DND-41 (cell line): ENCODE measurements around the gene SYTL2.

ENCODE experiments used
- ATAC-seq: fragments of 200-7000 bp; cut with Tn5 transposase; 3 replicates; pipeline ENCODE4 v1.9.1; 2021; ENCODE audit warnings: low read depth; ENCODE audit not compliant: insufficient read depth
- DNase-seq: peaks from one replicate; pipeline ENCODE4 v3.0.0-alpha.2; 2020
- H2AFZ ChIP-seq: 2 replicates; pipeline ENCODE4 v1.6.0; 2012; ENCODE audit warnings: low read depth, low read length
- H3K27ac ChIP-seq: 2 replicates; pipeline ENCODE4 v1.5.1; 2012; ENCODE audit warnings: low read length, inconsistent platforms
- H3K27me3 ChIP-seq: fragments of 200-600 bp; sonication (generic); 2 replicates; pipeline ENCODE4 v1.6.0; 2012; ENCODE audit warnings: low read length, mild to moderate bottlenecking, inconsistent platforms; ENCODE audit not compliant: insufficient read depth, poor library complexity
- H3K36me3 ChIP-seq: 2 replicates; pipeline ENCODE4 v1.5.1; 2012; ENCODE audit warnings: low read length, inconsistent platforms; ENCODE audit not compliant: insufficient read depth
- H3K4me1 ChIP-seq: 2 replicates; pipeline ENCODE4 v1.5.1; 2012; ENCODE audit warnings: mild to moderate bottlenecking, low read length; ENCODE audit not compliant: insufficient read depth
- H3K4me2 ChIP-seq: 2 replicates; pipeline ENCODE4 v1.6.0; 2012; ENCODE audit warnings: mild to moderate bottlenecking, moderate library complexity, low read length, inconsistent platforms; ENCODE audit not compliant: insufficient read depth
- H3K4me3 ChIP-seq, 2 experiments: fragments of 200-600 bp in 1 of 2; shearing (Covaris generic) in 1 of 2; 2 replicates each; pipeline ENCODE4 v1.5.1; 2012 to 2016; ENCODE audit warnings: inconsistent platforms in 2 of 2, low read length in 2 of 2, mild to moderate bottlenecking in 2 of 2, low read depth in 1 of 2, moderate library complexity in 1 of 2
- H3K79me2 ChIP-seq: 2 replicates; pipeline ENCODE4 v1.6.0; 2012; ENCODE audit warnings: low read length, inconsistent platforms; ENCODE audit not compliant: insufficient read depth
- H3K9ac ChIP-seq: 2 replicates; pipeline ENCODE4 v1.6.0; 2012; ENCODE audit warnings: low read depth, mild to moderate bottlenecking, inconsistent platforms, low read length, moderate library complexity
- H3K9me3 ChIP-seq: 2 replicates; pipeline ENCODE4 v1.5.1; 2012; ENCODE audit warnings: low read length, moderate library complexity, mild to moderate bottlenecking, inconsistent platforms; ENCODE audit not compliant: insufficient read depth, severe bottlenecking
- H4K20me1 ChIP-seq: 2 replicates; pipeline ENCODE4 v1.6.0; 2012; ENCODE audit warnings: low read length; ENCODE audit not compliant: insufficient read depth
- CTCF ChIP-seq: IDR thresholded peaks from 2 replicates; pipeline ENCODE4 v1.5.1; 2012; ENCODE audit warnings: borderline replicate concordance, low read length, moderate library complexity, mild to moderate bottlenecking; ENCODE audit not compliant: poor library complexity, severe bottlenecking; ENCODE audit errors: extremely low read depth
- EZH2 ChIP-seq: IDR thresholded peaks from 3 replicates; pipeline ENCODE4 v1.6.1; 2012; ENCODE audit warnings: borderline replicate concordance, low read depth, mild to moderate bottlenecking, moderate library complexity, low read length, inconsistent platforms; ENCODE audit not compliant: severe bottlenecking

SYTL2 gene

GRCh38 chr11:85699957-85700741 lies 110.8 kb downstream of the SYTL2 start:
- no peaks in the 10 kb centered on the region for H4K20me1 ChIP-seq
- H3K4me1 ChIP-seq, result no peaks in the 10 kb centered on the region
- TF ChIP-seq EZH2 (no peak), CTCF (no peak)
- ATAC-seq (no peak), DNase-seq (no peak)
- H3K27ac ChIP-seq, result no peak overlapping the region
- no peaks in the 10 kb centered on the region for H3K79me2 ChIP-seq
- no peaks in the 10 kb centered on the region for H3K36me3 ChIP-seq
- H3K9me3 ChIP-seq, result no peaks in the 10 kb centered on the region
- no peak overlapping the region for H2AFZ ChIP-seq
- peaks cover 30% of the 10 kb centered on the region for H3K27me3 ChIP-seq
- no peak overlapping the region for H3K9ac ChIP-seq
- no peak overlapping the region for H3K4me3 ChIP-seq
- H3K4me2 ChIP-seq, result no peak overlapping the region

GRCh38 chr11:85698195-85698594 lies 112.7 kb downstream of the SYTL2 start:
- Histone ChIP-seq H3K4me3 (no peak overlapping the region), H3K27me3 (peaks cover 29% of the 10 kb centered on the region), H3K9ac (no peak overlapping the region), H3K9me3 (no peaks in the 10 kb centered on the region), H3K4me2 (no peak overlapping the region), H3K79me2 (no peaks in the 10 kb centered on the region), H2AFZ (no peak overlapping the region), H3K27ac (no peak overlapping the region), H3K4me1 (no peaks in the 10 kb centered on the region), H3K36me3 (no peaks in the 10 kb centered on the region), H4K20me1 (no peaks in the 10 kb centered on the region)
- ATAC-seq, result no peak
- no peak for DNase-seq
- TF ChIP-seq CTCF (no peak), EZH2 (no peak)

GRCh38 chr11:85697747-85698146 lies 113.2 kb downstream of the SYTL2 start:
- TF ChIP-seq CTCF (no peak), EZH2 (no peak)
- Histone ChIP-seq H3K36me3 (no peaks in the 10 kb centered on the region), H3K27me3 (peaks cover 33% of the 10 kb centered on the region), H3K4me3 (no peak overlapping the region), H4K20me1 (no peaks in the 10 kb centered on the region), H3K4me1 (no peaks in the 10 kb centered on the region), H3K9ac (no peak overlapping the region), H3K27ac (no peak overlapping the region), H3K79me2 (no peaks in the 10 kb centered on the region), H3K4me2 (no peak overlapping the region), H2AFZ (no peak overlapping the region), H3K9me3 (no peaks in the 10 kb centered on the region)
- no peak for ATAC-seq
- DNase-seq, result no peak
